GM12878 (cell line): ENCODE results near the gene SH3BP1. TPM values are rescaled to one million over a fixed set of nuclear protein-coding genes. Genes with fewer than 3 reads are reported as not detected.

Experiments
- BRCA1 ChIP-seq: IDR thresholded peaks from 2 replicates; pipeline ENCODE4 v1.6.1; 2011; ENCODE audit warnings: low read depth, low read length, improper control_type of control experiment
- CBFB ChIP-seq: IDR thresholded peaks from 2 replicates; pipeline ENCODE4 v1.6.1; 2016; ENCODE audit warnings: antibody characterized with exemption, low read depth
- CBX5 ChIP-seq: sonication (generic); IDR thresholded peaks from 2 replicates; pipeline ENCODE4 v1.6.1; 2016; ENCODE audit warnings: low read depth, moderate library complexity, mild to moderate bottlenecking, inconsistent platforms
- CHD2 ChIP-seq: IDR thresholded peaks from 2 replicates; pipeline ENCODE4 v1.6.1; 2011; ENCODE audit warnings: low read depth, low read length, improper control_type of control experiment, borderline replicate concordance
- EED ChIP-seq: sonication (generic); IDR thresholded peaks from 2 replicates; pipeline ENCODE4 v1.6.1; 2016; ENCODE audit warnings: antibody characterized with exemption, low read depth
- HDGF ChIP-seq: fragments of 450-650 bp; IDR thresholded peaks from 2 replicates; pipeline ENCODE4 v1.6.1; 2016; ENCODE audit warnings: antibody characterized with exemption
- KAT2A ChIP-seq: conservative IDR thresholded peaks from 2 replicates; pipeline ENCODE4 v1.6.1; 2011; ENCODE audit warnings: low read depth, low read length; ENCODE audit not compliant: control insufficient read depth
- MAX ChIP-seq: IDR thresholded peaks from 2 replicates; pipeline ENCODE4 v1.6.1; 2012; ENCODE audit warnings: low read depth, low read length, improper control_type of control experiment
- MEF2B ChIP-seq: fragments of 450-650 bp; IDR thresholded peaks from 2 replicates; pipeline ENCODE4 v1.6.1; 2018; ENCODE audit warnings: mild to moderate bottlenecking, moderate library complexity; ENCODE audit not compliant: partially characterized antibody, poor library complexity, severe bottlenecking
- MTA2 ChIP-seq: fragments of 450-650 bp; IDR thresholded peaks from 2 replicates; pipeline ENCODE4 v1.6.1; 2016; ENCODE audit warnings: low read depth, mild to moderate bottlenecking, moderate library complexity
- NFYB ChIP-seq: IDR thresholded peaks from 2 replicates; pipeline ENCODE4 v1.6.1; 2011; ENCODE audit warnings: low read depth, mild to moderate bottlenecking, low read length, improper control_type of control experiment, moderate library complexity; ENCODE audit not compliant: insufficient read depth
- NR2C2 ChIP-seq: IDR thresholded peaks from 2 replicates; pipeline ENCODE4 v1.6.1; 2011; ENCODE audit warnings: borderline replicate concordance, low read depth; ENCODE audit not compliant: control insufficient read depth, insufficient read length
- PAX5 ChIP-seq: IDR thresholded peaks from 2 replicates; pipeline ENCODE4 v1.6.1; 2011; ENCODE audit warnings: low read depth, low read length, borderline replicate concordance
- POLR2AphosphoS2 ChIP-seq: IDR thresholded peaks from 2 replicates; pipeline ENCODE4 v1.6.1; 2011; ENCODE audit warnings: low read depth, mild to moderate bottlenecking, low read length, improper control_type of control experiment, moderate library complexity
- RBBP5 ChIP-seq: fragments of 200-600 bp; sonication (generic); conservative IDR thresholded peaks from 2 replicates; pipeline ENCODE4 v1.6.1; 2016
- RELA ChIP-seq: fragments of 450-650 bp; IDR thresholded peaks from 2 replicates; pipeline ENCODE4 v1.8.0; 2014; ENCODE audit warnings: borderline replicate concordance; ENCODE audit not compliant: partially characterized antibody
- SIX5 ChIP-seq: IDR thresholded peaks from 2 replicates; pipeline ENCODE4 v1.6.1; 2011; ENCODE audit warnings: mild to moderate bottlenecking, low read depth, low read length, moderate library complexity; ENCODE audit not compliant: severe bottlenecking
- SRF ChIP-seq, 2 experiments: IDR thresholded peaks; 2 replicates each; pipeline ENCODE4 v1.6.1; 2011; ENCODE audit warnings: low read depth in 2 of 2, low read length in 2 of 2, mild to moderate bottlenecking in 1 of 2, moderate library complexity in 1 of 2
- TAF1 ChIP-seq: IDR thresholded peaks from 2 replicates; pipeline ENCODE4 v1.6.1; 2011; ENCODE audit warnings: mild to moderate bottlenecking, low read depth, low read length, borderline replicate concordance
- TCF12 ChIP-seq: IDR thresholded peaks from 2 replicates; pipeline ENCODE4 v1.6.1; 2011; ENCODE audit warnings: low read depth, mild to moderate bottlenecking, low read length
- polyA plus RNA-seq, 11 experiments: library from polyadenylated mRNA; depleted of rRNA in 4 of 11; unstranded in 6 of 11; stranded (reverse) in 5 of 11; fragments of >200 nt; fragmentation: Nextera tagmentation in 4 of 11; fragmentation: Illumina TruSeq in 1 of 11; extraction: Ambion mirVana in 4 of 11; extraction: Trizol in 1 of 11; gene quantifications; 1 replicate in 1 of 11; 2 replicates in 10 of 11; pipeline versions ENCODE4 v1.2.1 to v1.2.3, GENCODE V29; 2011 to 2016; ENCODE audit warnings: inconsistent platforms in 2 of 11, missing spikeins in 2 of 11, low read depth in 1 of 11
- total RNA-seq, 4 experiments: library from RNA; depleted of rRNA in 3 of 4; stranded (reverse); fragments of >200 nt in 3 of 4; fragmentation: Illumina TruSeq in 1 of 4; extraction: Trizol in 1 of 4; gene quantifications; 2 replicates each; pipeline versions ENCODE4 v1.2.1 to v1.2.3, GENCODE V29; 2013 to 2021
- TF ChIP-seq, protein P1 (sequence below): fragments of 450-650 bp; formaldehyde crosslinking; IDR thresholded peaks from 2 replicates; pipeline ENCODE4 v1.4.0; 2020; ENCODE audit warnings: mild to moderate bottlenecking, moderate library complexity
- TF ChIP-seq, protein P2 (sequence below): fragments of 450-650 bp; IDR thresholded peaks from 2 replicates; pipeline ENCODE4 v1.6.1; 2017; ENCODE audit warnings: mild to moderate bottlenecking, low read depth, inconsistent platforms; ENCODE audit not compliant: poor library complexity, severe bottlenecking

SH3BP1 gene
- total and polyA plus RNA-seq, 10 of the 15 experiments (the other 5 are each of a cell fraction or from before 2014, with no cell fraction given) = 0.29 to 70.5 (median 22.5) TPM

- TF ChIP-seq, protein P1, sequence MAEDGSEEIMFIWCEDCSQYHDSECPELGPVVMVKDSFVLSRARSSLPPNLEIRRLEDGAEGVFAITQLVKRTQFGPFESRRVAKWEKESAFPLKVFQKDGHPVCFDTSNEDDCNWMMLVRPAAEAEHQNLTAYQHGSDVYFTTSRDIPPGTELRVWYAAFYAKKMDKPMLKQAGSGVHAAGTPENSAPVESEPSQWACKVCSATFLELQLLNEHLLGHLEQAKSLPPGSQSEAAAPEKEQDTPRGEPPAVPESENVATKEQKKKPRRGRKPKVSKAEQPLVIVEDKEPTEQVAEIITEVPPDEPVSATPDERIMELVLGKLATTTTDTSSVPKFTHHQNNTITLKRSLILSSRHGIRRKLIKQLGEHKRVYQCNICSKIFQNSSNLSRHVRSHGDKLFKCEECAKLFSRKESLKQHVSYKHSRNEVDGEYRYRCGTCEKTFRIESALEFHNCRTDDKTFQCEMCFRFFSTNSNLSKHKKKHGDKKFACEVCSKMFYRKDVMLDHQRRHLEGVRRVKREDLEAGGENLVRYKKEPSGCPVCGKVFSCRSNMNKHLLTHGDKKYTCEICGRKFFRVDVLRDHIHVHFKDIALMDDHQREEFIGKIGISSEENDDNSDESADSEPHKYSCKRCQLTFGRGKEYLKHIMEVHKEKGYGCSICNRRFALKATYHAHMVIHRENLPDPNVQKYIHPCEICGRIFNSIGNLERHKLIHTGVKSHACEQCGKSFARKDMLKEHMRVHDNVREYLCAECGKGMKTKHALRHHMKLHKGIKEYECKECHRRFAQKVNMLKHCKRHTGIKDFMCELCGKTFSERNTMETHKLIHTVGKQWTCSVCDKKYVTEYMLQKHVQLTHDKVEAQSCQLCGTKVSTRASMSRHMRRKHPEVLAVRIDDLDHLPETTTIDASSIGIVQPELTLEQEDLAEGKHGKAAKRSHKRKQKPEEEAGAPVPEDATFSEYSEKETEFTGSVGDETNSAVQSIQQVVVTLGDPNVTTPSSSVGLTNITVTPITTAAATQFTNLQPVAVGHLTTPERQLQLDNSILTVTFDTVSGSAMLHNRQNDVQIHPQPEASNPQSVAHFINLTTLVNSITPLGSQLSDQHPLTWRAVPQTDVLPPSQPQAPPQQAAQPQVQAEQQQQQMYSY (CRISPR knock-in tag) = no peak
- TF ChIP-seq HDGF (peak; percentile 62; the same call in 1 of the 2 replicates), EED (peak; percentile 95), KAT2A (no peak), TAF1 (peak; percentile 57), PAX5 (peak; percentile 13; the same call in 1 of the 2 replicates), MAX (peak; percentile 33; the same call in 1 of the 2 replicates), RBBP5 (no peak), MTA2 (peak; percentile 25; the same call in 1 of the 2 replicates), SIX5 (peak; percentile 63), POLR2AphosphoS2 (peak; percentile 43; the same call in 1 of the 2 replicates), TCF12 (peak; percentile 68), NR2C2 (no peak), CBX5 (no peak; the same call in 1 of the 2 replicates), BRCA1 (peak; percentile 71), SRF (IDR thresholded peaks at IDR 0.05; ENCODE audit: low read depth in 2 of 2, low read length in 2 of 2) (peak in 1 of 2 experiments; percentile 54; a peak in 2 of 4 replicates), CHD2 (peak; percentile 98), NFYB (0 out of 2 replicates have a peak, but pooled peaks have one; percentile 13), CBFB (peak; percentile 47; the same call in 1 of the 2 replicates), RELA (peak; percentile 65), MEF2B (peak; percentile 96)
- TF ChIP-seq, protein P2, sequence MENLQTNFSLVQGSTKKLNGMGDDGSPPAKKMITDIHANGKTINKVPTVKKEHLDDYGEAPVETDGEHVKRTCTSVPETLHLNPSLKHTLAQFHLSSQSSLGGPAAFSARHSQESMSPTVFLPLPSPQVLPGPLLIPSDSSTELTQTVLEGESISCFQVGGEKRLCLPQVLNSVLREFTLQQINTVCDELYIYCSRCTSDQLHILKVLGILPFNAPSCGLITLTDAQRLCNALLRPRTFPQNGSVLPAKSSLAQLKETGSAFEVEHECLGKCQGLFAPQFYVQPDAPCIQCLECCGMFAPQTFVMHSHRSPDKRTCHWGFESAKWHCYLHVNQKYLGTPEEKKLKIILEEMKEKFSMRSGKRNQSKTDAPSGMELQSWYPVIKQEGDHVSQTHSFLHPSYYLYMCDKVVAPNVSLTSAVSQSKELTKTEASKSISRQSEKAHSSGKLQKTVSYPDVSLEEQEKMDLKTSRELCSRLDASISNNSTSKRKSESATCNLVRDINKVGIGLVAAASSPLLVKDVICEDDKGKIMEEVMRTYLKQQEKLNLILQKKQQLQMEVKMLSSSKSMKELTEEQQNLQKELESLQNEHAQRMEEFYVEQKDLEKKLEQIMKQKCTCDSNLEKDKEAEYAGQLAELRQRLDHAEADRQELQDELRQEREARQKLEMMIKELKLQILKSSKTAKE = peak; percentile 70
These were observed 30.8 kb upstream of the SH3BP1 start, which contains the start of gene GGA1 (continued) for GRCh38 chr22:37608477-37609239.
